Measurements from ENCODE around the gene EMC8. TPM values are rescaled to one million over a fixed set of nuclear protein-coding genes. Genes with fewer than 3 reads are reported as not detected.
A peak's percentile ranks its signal among the peaks of the same experiment; 100 is the strongest.

The EMC8 gene
- total RNA-seq, 2 donors from 2014 or later, result 18.8 to 40.7 TPM

- Histone ChIP-seq H3K36me3 (peaks cover 47% of the 10 kb centered on the region), H3K4me3 (peak overlapping the region; percentile 71 to 100), H3K27me3 (no peaks in the 10 kb centered on the region), H3K4me1 (peaks cover 0 to 41% of the 10 kb centered on the region in 2 donors), H3K9me3 (no peaks in the 10 kb centered on the region), H3K27ac (peak overlapping the region; percentile 89 to 97)
- no peak for TF ChIP-seq CTCF (IDR thresholded peaks at IDR 0.05)
- no peak for DNase-seq (ENCODE audit: low spot score)
Observed at GRCh38 chr16:85798901-85799496, 345 bp downstream of the EMC8 start.

GRCh38 chr16:85798283-85798776, 1.0 kb downstream of the EMC8 start:
- peak overlapping the region in 1 of 2 donors; percentile 97 for H3K27ac ChIP-seq
- peaks cover 42% of the 10 kb centered on the region for H3K36me3 ChIP-seq
- TF ChIP-seq CTCF (IDR thresholded peaks at IDR 0.05), result no peak
- H3K4me3 ChIP-seq, result peak overlapping the region; percentile 71 to 100
- H3K27me3 ChIP-seq, result no peaks in the 10 kb centered on the region
- H3K4me1 ChIP-seq, result peaks cover 0 to 35% of the 10 kb centered on the region in 2 donors
- no peaks in the 10 kb centered on the region for H3K9me3 ChIP-seq
- DNase-seq (ENCODE audit: low spot score), result no peak

GRCh38 chr16:85796599-85796998, 2.7 kb downstream of the EMC8 start:
- H3K27me3 ChIP-seq, result no peaks in the 10 kb centered on the region
- DNase-seq (ENCODE audit: low spot score), result no peak
- peaks cover 0 to 34% of the 10 kb centered on the region in 2 donors for H3K4me1 ChIP-seq
- H3K36me3 ChIP-seq, result peaks cover 28% of the 10 kb centered on the region
- no peak for TF ChIP-seq CTCF (IDR thresholded peaks at IDR 0.05)
- H3K27ac ChIP-seq, result no peak overlapping the region
- H3K9me3 ChIP-seq, result no peaks in the 10 kb centered on the region
- H3K4me3 ChIP-seq, result no peak overlapping the region

- H3K4me3 ChIP-seq, result no peak overlapping the region
- peaks cover 0 to 30% of the 10 kb centered on the region in 2 donors for H3K4me1 ChIP-seq
- H3K27me3 ChIP-seq, result no peaks in the 10 kb centered on the region
- TF ChIP-seq CTCF (IDR thresholded peaks at IDR 0.05), result no peak
- no peak for DNase-seq (ENCODE audit: low spot score)
- peaks cover 24% of the 10 kb centered on the region for H3K36me3 ChIP-seq
- H3K27ac ChIP-seq, result no peak overlapping the region
- H3K9me3 ChIP-seq, result no peaks in the 10 kb centered on the region
Observed at GRCh38 chr16:85796152-85796551, 3.2 kb downstream of the EMC8 start.

GRCh38 chr16:85794696-85795095, 4.6 kb downstream of the EMC8 start:
- peaks cover 23% of the 10 kb centered on the region for H3K36me3 ChIP-seq
- no peak overlapping the region for H3K4me3 ChIP-seq
- DNase-seq (ENCODE audit: low spot score), result no peak
- peaks cover 0 to 28% of the 10 kb centered on the region in 2 donors for H3K4me1 ChIP-seq
- no peaks in the 10 kb centered on the region for H3K9me3 ChIP-seq
- H3K27me3 ChIP-seq, result no peaks in the 10 kb centered on the region
- no peak overlapping the region for H3K27ac ChIP-seq
- no peak for TF ChIP-seq CTCF (IDR thresholded peaks at IDR 0.05)
